Stomach (tissue), 9 donors: ENCODE results near the gene CD48. TPM values are rescaled to one million over a fixed set of nuclear protein-coding genes. Genes with fewer than 3 reads are reported as not detected.

Experiments
- DNase-seq, 2 donors: peaks; one replicate each; pipeline versions ENCODE4 v3.0.0 to v3.0.0-alpha.2; 2013 to 2019
- H3K27ac ChIP-seq, 5 donors: fragments of 200-600 bp in 4 of 5; sonication (generic) in 4 of 5; one replicate each; pipeline ENCODE4 v1.5.1; 2013 to 2019; ENCODE audit warnings: mild to moderate bottlenecking in 1 of 5, moderate library complexity in 1 of 5
- H3K27me3 ChIP-seq, 3 donors: fragments of 200-600 bp; sonication (generic); one replicate each; pipeline ENCODE4 v1.5.1; 2017 to 2019; ENCODE audit warnings: mixed run types in 1 of 3
- H3K36me3 ChIP-seq, 4 donors: fragments of 200-600 bp; sonication (generic); 1 replicate in 3 of 4; 2 replicates in 1 of 4; pipeline ENCODE4 v1.5.1; 2016 to 2019
- H3K4me1 ChIP-seq, 4 donors: fragments of 200-600 bp; sonication (generic); one replicate each; pipeline ENCODE4 v1.5.1; 2016 to 2019
- H3K4me3 ChIP-seq, 4 donors: fragments of 200-600 bp; sonication (generic) in 3 of 4; one replicate each; pipeline ENCODE4 v1.5.1; 2016 to 2019; ENCODE audit warnings: mild to moderate bottlenecking in 1 of 4
- H3K9me3 ChIP-seq, 4 donors: fragments of 200-600 bp; sonication (generic); one replicate each; pipeline ENCODE4 v1.5.1; 2016 to 2019
- EP300 ChIP-seq: sonication (generic); formaldehyde crosslinking; IDR thresholded peaks from one replicate; pipeline ENCODE4 v1.6.1; 2017; ENCODE audit warnings: antibody characterized with exemption
- POLR2A ChIP-seq, 4 donors: fragments of 450-650 bp; IDR thresholded peaks; one replicate each; pipeline ENCODE4 v1.6.1; 2016; ENCODE audit warnings: antibody characterized with exemption in 4 of 4, control low read depth in 2 of 4, mild to moderate bottlenecking in 1 of 4, moderate library complexity in 1 of 4
- POLR2AphosphoS5 ChIP-seq, 3 donors: sonication (generic); formaldehyde crosslinking; IDR thresholded peaks; one replicate each; pipeline ENCODE4 v1.6.1; 2016; ENCODE audit warnings: antibody characterized with exemption in 3 of 3
- WGBS, 5 donors: extraction: QIAGEN DNeasy Blood & Tissue Kit in 3 of 5; methylation state at CpG; one replicate each; pipeline versions ENCODE4 v1.1.5 to v1.1.7; 2013 to 2018; 5-methylcytosine and 5-hydroxymethylcytosine counted together
- intact Hi-C: fragments of 100-400 bp; cut with DNase I; formaldehyde crosslinking; loops from one replicate; pipeline ENCODE4 v1.15.1; 2023; ENCODE audit warnings: low total_unique reads
- polyA plus RNA-seq, 3 donors: library from polyadenylated mRNA; stranded (reverse); fragments of 200-250 nt; gene quantifications; one replicate each; pipeline ENCODE4 v1.2.3, GENCODE V29; 2013
- total RNA-seq, 5 donors: library from RNA; depleted of rRNA; stranded (reverse); fragments of >200 nt; gene quantifications; one replicate each; pipeline versions ENCODE4 v1.1.0 to v1.2.3, GENCODE V29; 2014 to 2016
- TF ChIP-seq, protein P1 (sequence below), 7 experiments: fragments of 450-650 bp in 4 of 7; fragments of 200-600 bp in 3 of 7; sonication (generic) in 3 of 7; IDR thresholded peaks; one replicate each; pipeline ENCODE4 v1.5.1; 2016 to 2019; ENCODE audit warnings: antibody characterized with exemption in 7 of 7, control low read depth in 2 of 7, mild to moderate bottlenecking in 1 of 7
- donor health status: healthy with polysubstance abuse.
- donor health status: Bipolar disorder and iron deficiency.
- donor health status: healthy.

The CD48 gene
- total and polyA plus RNA-seq, 8 donors, result 0.58 to 23.7 (median 8.8) TPM; not detected in 2

DNA sequence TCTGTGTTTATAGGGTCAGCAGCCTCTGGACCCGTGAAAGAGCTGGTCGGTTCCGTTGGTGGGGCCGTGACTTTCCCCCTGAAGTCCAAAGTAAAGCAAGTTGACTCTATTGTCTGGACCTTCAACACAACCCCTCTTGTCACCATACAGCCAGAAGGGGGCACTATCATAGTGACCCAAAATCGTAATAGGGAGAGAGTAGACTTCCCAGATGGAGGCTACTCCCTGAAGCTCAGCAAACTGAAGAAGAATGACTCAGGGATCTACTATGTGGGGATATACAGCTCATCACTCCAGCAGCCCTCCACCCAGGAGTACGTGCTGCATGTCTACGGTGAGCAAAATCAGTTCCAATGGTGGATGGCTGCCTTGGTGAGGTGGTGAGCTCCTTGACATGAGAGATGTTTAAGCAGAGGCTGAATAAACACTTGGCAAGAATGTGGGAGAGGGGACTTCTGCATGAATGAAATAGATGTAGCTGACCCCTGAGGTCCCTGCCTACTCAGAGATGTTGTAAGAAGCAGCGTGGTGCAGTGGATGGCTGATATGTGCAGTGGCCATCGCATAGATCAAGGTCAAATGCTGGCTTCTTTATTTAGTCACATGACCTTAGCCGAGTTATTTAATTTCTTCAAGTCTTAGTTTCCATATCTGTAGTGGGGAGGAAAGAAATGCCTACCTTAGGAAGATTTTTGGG, 36.7 kb upstream of the CD48 start:
- H3K4me3 ChIP-seq, result no peak overlapping the region
- DNase-seq, result no peak

DNA sequence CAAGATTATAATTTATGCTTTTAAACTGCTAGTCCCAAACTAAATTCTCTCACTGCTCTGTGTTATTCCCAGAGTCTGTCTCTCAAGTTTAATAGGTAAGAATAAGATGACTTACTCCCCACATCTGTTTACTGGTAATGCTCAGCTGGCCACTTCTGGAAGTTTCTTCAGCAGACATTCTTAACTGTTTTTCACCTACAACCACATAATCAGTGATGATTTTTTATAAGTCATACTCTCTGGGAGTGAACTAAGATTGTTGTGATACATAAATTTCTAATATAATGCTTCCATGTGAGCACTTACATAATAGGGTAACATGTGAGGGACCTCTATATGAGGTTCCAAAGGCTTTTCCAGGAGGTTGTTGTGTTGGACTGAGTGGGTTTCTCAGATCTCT, 36.1 kb upstream of the CD48 start:
- intact Hi-C loops, result no loop called here
- Histone ChIP-seq H3K27me3 (peaks cover 0 to 7% (median 0%) of the 10 kb centered on the region in 3 donors), H3K27ac (no peak overlapping the region), H3K9me3 (no peaks in the 10 kb centered on the region), H3K4me1 (peaks cover 0 to 4% (median 0%) of the 10 kb centered on the region in 4 donors), H3K36me3 (no peaks in the 10 kb centered on the region), H3K4me3 (no peak overlapping the region)
- no peak for DNase-seq
- TF ChIP-seq, protein P1, sequence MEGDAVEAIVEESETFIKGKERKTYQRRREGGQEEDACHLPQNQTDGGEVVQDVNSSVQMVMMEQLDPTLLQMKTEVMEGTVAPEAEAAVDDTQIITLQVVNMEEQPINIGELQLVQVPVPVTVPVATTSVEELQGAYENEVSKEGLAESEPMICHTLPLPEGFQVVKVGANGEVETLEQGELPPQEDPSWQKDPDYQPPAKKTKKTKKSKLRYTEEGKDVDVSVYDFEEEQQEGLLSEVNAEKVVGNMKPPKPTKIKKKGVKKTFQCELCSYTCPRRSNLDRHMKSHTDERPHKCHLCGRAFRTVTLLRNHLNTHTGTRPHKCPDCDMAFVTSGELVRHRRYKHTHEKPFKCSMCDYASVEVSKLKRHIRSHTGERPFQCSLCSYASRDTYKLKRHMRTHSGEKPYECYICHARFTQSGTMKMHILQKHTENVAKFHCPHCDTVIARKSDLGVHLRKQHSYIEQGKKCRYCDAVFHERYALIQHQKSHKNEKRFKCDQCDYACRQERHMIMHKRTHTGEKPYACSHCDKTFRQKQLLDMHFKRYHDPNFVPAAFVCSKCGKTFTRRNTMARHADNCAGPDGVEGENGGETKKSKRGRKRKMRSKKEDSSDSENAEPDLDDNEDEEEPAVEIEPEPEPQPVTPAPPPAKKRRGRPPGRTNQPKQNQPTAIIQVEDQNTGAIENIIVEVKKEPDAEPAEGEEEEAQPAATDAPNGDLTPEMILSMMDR (IDR thresholded peaks at IDR 0.05), result no peak
- TF ChIP-seq EP300 (no peak), POLR2AphosphoS5 (IDR thresholded peaks at IDR 0.05) (no peak), POLR2A (IDR thresholded peaks at IDR 0.05) (no peak)

More for the DNA sequence above, 36.7 kb upstream of the CD48 start:
- Histone ChIP-seq H3K36me3 (no peaks in the 10 kb centered on the region), H3K4me1 (peaks cover 0 to 4% (median 0%) of the 10 kb centered on the region in 4 donors), H3K9me3 (no peaks in the 10 kb centered on the region), H3K27me3 (peaks cover 0 to 7% (median 0%) of the 10 kb centered on the region in 3 donors), H3K27ac (no peak overlapping the region)
- WGBS, 5 donors, result 81 to 92% (median 88%) methylated on average over 10 of the region's 10 CpGs
- intact Hi-C loops, result no loop called here
- TF ChIP-seq, protein P1 (IDR thresholded peaks at IDR 0.05), result no peak
- TF ChIP-seq EP300, result no peak
- TF ChIP-seq POLR2AphosphoS5 (IDR thresholded peaks at IDR 0.05), result no peak
- no peak for TF ChIP-seq POLR2A (IDR thresholded peaks at IDR 0.05)

DNA sequence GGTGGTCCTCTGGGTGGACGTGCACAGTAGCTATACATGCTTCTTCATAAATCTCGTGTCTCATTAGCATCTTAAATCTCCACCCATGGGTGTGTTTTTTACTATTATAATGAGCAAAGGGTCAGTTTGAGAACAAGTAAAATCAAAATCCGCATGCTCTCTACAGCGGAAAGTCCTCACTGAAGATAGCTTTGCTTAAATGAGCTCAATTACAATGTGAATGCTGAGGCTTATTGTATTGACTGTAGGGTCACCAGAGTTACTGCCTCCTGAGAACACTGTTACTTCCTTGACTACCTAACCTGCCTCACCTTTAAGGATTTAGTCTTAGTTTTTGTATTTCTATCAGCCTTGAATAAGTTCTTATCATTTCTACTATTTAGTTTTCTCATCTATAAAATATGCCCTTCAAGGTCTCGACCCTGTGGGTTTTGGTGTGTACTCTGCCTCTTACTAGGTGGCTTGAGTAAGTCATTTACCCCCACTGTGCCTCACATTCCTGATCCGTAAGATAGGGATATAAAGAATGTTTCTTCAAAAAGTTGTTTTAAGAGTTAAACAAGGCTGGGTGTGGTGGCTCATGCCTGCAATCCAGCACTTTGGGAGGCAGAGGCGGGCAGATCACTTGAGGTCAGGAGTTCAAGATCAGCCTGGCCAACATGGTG, 35.3 kb upstream of the CD48 start:
- DNase-seq, result no peak
- no peak for TF ChIP-seq POLR2A (IDR thresholded peaks at IDR 0.05)
- TF ChIP-seq POLR2AphosphoS5 (IDR thresholded peaks at IDR 0.05), result no peak
- TF ChIP-seq, protein P1 (IDR thresholded peaks at IDR 0.05), result no peak
- TF ChIP-seq EP300, result no peak
- H3K36me3 ChIP-seq, result no peaks in the 10 kb centered on the region
- WGBS, 5 donors, result 56 to 67% (median 60%) methylated on average over 7 of the region's 7 CpGs
- no peaks in the 10 kb centered on the region for H3K9me3 ChIP-seq
- intact Hi-C loops, result no loop called here
- H3K4me1 ChIP-seq, result peaks cover 0 to 4% (median 0%) of the 10 kb centered on the region in 4 donors
- no peak overlapping the region for H3K27ac ChIP-seq
- no peak overlapping the region for H3K4me3 ChIP-seq
- H3K27me3 ChIP-seq, result peaks cover 0 to 7% (median 0%) of the 10 kb centered on the region in 3 donors

DNA sequence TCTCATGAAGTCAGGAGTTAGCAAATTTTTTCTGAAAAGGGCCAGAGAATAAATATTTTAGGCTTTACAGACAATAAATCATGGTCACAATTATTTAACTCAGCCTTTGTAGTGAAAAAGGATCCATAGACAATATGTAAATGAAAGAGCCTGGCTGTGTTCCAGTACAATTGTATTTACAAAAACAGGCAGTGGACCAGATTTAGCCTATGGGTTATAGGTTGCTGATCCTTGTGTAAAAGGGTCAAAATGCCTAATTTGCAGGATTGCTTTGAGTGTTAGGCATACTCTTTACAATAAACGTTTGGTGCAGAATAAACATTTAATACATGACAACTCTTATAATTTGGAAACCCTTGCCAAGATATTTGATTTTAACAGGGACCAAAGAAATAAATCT, 33.9 kb upstream of the CD48 start:
- H3K9me3 ChIP-seq, result no peaks in the 10 kb centered on the region
- DNase-seq, result no peak
- H3K36me3 ChIP-seq, result no peaks in the 10 kb centered on the region
- H3K27ac ChIP-seq, result no peak overlapping the region
- TF ChIP-seq POLR2AphosphoS5 (IDR thresholded peaks at IDR 0.05) (no peak), EP300 (no peak), POLR2A (IDR thresholded peaks at IDR 0.05) (no peak)
- TF ChIP-seq, protein P1 (IDR thresholded peaks at IDR 0.05), result no peak
- peaks cover 0 to 4% (median 0%) of the 10 kb centered on the region in 4 donors for H3K4me1 ChIP-seq
- H3K4me3 ChIP-seq, result no peak overlapping the region
- peaks cover 0 to 7% (median 0%) of the 10 kb centered on the region in 3 donors for H3K27me3 ChIP-seq
- WGBS, 5 donors, result 24 to 51% (median 33%) methylated on average over 1 of the region's 1 CpG
- intact Hi-C loops, result no loop called here
